Glutamatergic neuron (in vitro differentiated cells): ENCODE data around the gene FGFRL1. TPM values are rescaled to one million over a fixed set of nuclear protein-coding genes. Genes with fewer than 3 reads are reported as not detected.

Source experiments
- DNase-seq: peaks from one replicate; pipeline ENCODE4 v3.0.0; 2022
- H3K27ac Mint-ChIP-seq: one replicate; pipeline ENCODE4 v1.8.0; 2020; ENCODE audit warnings: mild to moderate bottlenecking, mixed read lengths, inconsistent platforms; ENCODE audit not compliant: unreplicated experiment
- H3K27me3 Mint-ChIP-seq: one replicate; pipeline ENCODE4 v1.8.0; 2020; ENCODE audit warnings: mild to moderate bottlenecking, moderate library complexity, mixed read lengths, inconsistent platforms; ENCODE audit not compliant: unreplicated experiment
- H3K36me3 Mint-ChIP-seq: one replicate; pipeline ENCODE4 v1.8.0; 2020; ENCODE audit warnings: mild to moderate bottlenecking, mixed read lengths, inconsistent platforms; ENCODE audit not compliant: unreplicated experiment
- H3K4me1 Mint-ChIP-seq: one replicate; pipeline ENCODE4 v1.8.0; 2020; ENCODE audit warnings: mild to moderate bottlenecking, low read depth, mixed read lengths, inconsistent platforms; ENCODE audit not compliant: unreplicated experiment
- H3K4me3 Mint-ChIP-seq: one replicate; pipeline ENCODE4 v1.8.0; 2020; ENCODE audit warnings: mild to moderate bottlenecking, mixed read lengths, inconsistent platforms; ENCODE audit not compliant: unreplicated experiment
- H3K9me3 Mint-ChIP-seq: one replicate; pipeline ENCODE4 v1.8.0; 2020; ENCODE audit warnings: mild to moderate bottlenecking, moderate library complexity, mixed read lengths, inconsistent platforms; ENCODE audit not compliant: unreplicated experiment
- total RNA-seq: library from RNA; stranded (reverse); fragmentation: NEBNext Ultra II Directional; extraction: Animal tissue kit (Norgen Biotek cat#: 25700); gene quantifications from one replicate; pipeline ENCODE4 v1.2.1, GENCODE V29; 2021; ENCODE audit not compliant: unreplicated experiment
- TF ChIP-seq, protein P1 (sequence below): fragments of 200-600 bp; sonication (generic); IDR thresholded peaks from one replicate; pipeline ENCODE4 v1.5.0; 2021; ENCODE audit not compliant: partially characterized antibody, unreplicated experiment

Gene FGFRL1
- total RNA-seq, 1 donor from 2014 or later, result 20.9 TPM

DNA sequence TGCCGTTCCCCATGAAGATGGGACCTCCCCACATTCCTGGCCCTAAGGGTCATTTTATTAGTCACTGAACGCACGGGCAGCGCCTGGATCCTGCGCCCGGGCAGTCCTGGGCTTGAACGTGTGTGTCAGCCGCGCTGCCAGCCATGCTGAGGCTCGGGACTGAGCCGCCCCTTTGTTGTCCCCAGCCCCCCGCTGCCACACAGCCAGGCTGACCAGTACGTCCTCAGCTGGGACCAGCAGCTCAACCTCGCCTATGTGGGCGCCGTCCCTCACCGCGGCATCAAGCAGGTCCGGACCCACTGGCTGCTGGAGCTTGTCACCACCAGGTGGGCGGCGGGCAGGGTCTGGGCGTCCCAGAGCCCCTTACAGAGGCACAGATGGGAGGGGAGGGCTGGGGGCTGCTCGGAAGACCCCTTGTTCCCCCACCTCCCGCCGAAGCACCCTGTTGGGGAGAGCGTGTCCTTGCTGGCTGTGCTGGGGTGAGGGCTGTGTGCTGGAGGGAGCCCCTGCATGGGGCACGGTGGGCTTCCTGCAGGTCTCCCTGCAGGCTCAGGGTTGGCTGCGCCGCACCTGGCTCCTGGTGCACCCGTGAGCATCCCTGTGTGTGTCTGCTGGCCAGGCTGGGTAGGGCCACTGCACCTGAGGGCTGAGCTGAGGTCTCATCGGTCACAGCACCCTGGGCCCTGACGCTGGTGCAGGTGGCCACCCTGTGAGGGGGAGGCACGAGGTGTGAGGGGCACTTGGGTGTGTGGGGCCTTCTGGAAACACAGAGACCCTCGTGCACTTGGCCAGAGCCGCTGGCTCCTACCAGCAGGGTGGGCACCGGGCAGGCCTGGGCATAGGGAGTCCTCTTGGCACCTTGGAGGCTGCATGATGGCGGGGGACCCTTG lies 23.6 kb upstream of the FGFRL1 start:
- Mint-ChIP-seq H3K27ac (peak overlapping the region; percentile 8), H3K9me3 (peaks cover 1% of the 10 kb centered on the region), H3K4me3 (peak overlapping the region; percentile 74), H3K36me3 (no peaks in the 10 kb centered on the region), H3K4me1 (peaks cover 17% of the 10 kb centered on the region), H3K27me3 (peaks cover 2% of the 10 kb centered on the region)
- TF ChIP-seq, protein P1, sequence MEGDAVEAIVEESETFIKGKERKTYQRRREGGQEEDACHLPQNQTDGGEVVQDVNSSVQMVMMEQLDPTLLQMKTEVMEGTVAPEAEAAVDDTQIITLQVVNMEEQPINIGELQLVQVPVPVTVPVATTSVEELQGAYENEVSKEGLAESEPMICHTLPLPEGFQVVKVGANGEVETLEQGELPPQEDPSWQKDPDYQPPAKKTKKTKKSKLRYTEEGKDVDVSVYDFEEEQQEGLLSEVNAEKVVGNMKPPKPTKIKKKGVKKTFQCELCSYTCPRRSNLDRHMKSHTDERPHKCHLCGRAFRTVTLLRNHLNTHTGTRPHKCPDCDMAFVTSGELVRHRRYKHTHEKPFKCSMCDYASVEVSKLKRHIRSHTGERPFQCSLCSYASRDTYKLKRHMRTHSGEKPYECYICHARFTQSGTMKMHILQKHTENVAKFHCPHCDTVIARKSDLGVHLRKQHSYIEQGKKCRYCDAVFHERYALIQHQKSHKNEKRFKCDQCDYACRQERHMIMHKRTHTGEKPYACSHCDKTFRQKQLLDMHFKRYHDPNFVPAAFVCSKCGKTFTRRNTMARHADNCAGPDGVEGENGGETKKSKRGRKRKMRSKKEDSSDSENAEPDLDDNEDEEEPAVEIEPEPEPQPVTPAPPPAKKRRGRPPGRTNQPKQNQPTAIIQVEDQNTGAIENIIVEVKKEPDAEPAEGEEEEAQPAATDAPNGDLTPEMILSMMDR, result no peak
- DNase-seq, result peak; percentile 18

DNA sequence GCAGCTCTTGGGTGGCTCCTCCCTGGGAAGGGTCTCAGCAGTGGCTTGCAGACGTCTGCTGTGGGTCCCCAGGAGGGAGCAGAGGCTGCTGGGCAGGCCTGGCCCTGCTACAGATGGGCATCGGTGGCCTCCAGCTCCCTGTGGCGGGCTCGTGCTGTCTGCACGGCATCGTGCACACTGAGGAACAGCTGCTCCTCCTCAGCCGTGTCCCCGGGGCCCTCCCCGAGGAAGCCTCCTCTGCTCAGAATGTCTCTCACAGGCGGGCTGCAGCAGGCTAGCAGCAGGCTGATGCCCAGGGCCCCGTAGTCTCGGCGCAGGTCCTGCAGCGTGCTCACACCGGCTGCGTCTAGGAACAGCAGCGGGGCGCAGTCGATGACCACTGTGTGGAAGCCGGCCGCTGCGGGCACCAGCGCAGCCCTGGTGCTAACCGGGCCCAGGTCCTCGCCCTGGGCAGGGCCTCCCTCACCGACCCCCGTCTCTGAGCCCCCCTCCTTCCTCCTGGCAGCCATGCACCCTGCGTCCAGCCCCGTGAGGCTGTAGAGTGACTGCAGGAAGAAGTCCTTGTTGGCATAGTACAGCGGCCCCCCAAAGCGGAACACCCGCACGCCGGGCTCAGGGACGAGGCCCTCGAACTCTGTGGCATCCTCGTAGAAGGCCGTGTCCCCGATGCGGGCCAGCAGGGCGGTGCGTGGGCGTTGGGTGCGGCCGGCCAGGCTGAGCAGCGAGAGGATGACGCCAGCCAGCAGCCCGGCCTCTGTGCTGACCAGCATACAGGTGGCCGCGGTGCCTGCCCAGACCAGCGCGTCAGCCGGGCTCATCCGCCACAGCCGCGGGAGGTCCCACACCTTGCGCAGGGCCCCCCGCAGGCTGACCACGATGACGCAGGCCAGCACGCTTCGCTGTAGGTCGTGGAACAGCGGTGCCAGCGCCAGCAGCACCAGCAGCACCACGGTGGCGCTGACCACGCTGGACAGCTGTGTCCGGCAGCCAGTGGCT lies 22.4 kb upstream of the FGFRL1 start:
- H3K4me3 Mint-ChIP-seq, result no peak overlapping the region
- peak overlapping the region; percentile 62 for H3K27ac Mint-ChIP-seq
- TF ChIP-seq, protein P1, result no peak
- H3K36me3 Mint-ChIP-seq, result no peaks in the 10 kb centered on the region
- peaks cover 1% of the 10 kb centered on the region for H3K9me3 Mint-ChIP-seq
- peaks cover 8% of the 10 kb centered on the region for H3K4me1 Mint-ChIP-seq
- H3K27me3 Mint-ChIP-seq, result peaks cover 4% of the 10 kb centered on the region
- peak; percentile 83 for DNase-seq

DNA sequence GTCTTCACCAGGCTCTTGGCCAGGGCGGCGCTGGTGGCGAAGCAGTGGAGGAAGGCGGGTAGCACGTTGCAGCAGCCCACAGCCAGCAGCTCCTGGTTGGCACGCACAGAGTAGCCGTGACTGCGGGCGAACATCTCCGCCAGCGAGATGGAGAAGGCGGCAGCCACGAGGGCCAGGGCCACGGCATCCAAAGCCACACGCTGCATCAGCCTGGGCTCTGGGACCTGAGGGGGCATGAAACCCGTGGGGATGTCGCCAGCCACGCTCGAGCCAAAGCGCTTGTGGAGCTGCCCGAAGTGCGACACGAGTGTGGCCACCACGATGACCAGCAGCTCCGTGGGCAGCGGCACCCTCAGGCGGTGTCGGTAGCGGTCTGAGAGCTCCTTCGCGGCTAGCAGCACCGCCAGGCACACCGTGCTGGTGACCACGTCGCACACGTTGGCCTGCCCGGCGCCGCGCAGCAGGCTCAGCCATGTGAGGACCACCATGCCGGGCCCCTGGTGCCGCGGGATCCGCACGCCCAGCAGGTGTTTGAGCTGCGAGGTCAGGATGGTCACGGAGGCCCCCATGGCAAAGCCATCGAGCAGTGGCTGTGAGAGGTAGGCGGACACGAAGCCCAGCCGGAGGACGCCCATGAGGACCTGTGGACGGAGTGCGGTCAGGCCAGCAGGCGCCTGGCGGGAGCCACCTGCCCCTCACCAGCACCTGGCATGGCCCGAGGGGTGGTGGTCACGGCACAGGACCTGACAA lies 21.5 kb upstream of the FGFRL1 start:
- peaks cover 1% of the 10 kb centered on the region for H3K9me3 Mint-ChIP-seq
- no peak overlapping the region for H3K27ac Mint-ChIP-seq
- H3K27me3 Mint-ChIP-seq, result peaks cover 4% of the 10 kb centered on the region
- H3K4me3 Mint-ChIP-seq, result no peak overlapping the region
- TF ChIP-seq, protein P1, result no peak
- peaks cover 8% of the 10 kb centered on the region for H3K4me1 Mint-ChIP-seq
- DNase-seq, result peak; percentile 11
- no peaks in the 10 kb centered on the region for H3K36me3 Mint-ChIP-seq

DNA sequence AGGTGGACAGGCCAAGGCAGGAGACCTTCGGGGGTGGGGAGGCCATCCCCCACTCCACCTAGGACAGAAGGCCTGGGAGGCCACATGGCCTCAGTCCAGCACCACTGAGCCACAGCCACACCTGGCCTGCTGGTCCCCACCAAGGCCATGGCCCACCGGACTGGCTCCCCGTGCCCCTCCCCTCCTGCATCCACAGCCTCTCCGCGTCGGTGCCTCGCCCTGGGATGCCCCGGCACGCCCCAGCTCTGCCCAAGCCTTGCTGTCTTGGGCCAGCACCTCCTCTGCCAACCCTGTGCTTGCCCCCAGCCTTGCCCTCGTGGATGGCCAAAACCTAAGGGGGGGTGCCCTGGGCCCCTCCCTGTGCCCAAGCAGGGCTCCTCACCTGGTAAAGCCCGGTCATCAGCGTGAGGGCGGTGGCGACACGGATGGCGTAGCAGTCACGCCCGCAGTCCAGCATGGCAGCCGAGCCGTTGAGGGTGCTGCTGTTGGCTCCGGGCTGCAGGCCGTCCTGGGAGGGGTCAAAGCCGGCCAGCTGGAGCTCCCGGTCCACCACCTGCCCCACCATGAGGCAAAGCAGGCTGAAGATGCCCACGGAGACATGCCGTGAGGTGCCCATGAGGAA lies 20.6 kb upstream of the FGFRL1 start:
- Mint-ChIP-seq H3K27ac (no peak overlapping the region), H3K4me1 (peaks cover 2% of the 10 kb centered on the region), H3K9me3 (peaks cover 3% of the 10 kb centered on the region), H3K4me3 (no peak overlapping the region), H3K36me3 (no peaks in the 10 kb centered on the region), H3K27me3 (peaks cover 4% of the 10 kb centered on the region)
- DNase-seq, result peak; percentile 10
- TF ChIP-seq, protein P1, result no peak
